Measurements from ENCODE around the gene SEPTIN8. TPM values are rescaled to one million over a fixed set of nuclear protein-coding genes. Genes with fewer than 3 reads are reported as not detected.
A peak's percentile ranks its signal among the peaks of the same experiment; 100 is the strongest.

SEPTIN8 gene
- total and polyA plus RNA-seq, 2 experiments from 2014 or later = 26.9 to 41.9 TPM

DNA sequence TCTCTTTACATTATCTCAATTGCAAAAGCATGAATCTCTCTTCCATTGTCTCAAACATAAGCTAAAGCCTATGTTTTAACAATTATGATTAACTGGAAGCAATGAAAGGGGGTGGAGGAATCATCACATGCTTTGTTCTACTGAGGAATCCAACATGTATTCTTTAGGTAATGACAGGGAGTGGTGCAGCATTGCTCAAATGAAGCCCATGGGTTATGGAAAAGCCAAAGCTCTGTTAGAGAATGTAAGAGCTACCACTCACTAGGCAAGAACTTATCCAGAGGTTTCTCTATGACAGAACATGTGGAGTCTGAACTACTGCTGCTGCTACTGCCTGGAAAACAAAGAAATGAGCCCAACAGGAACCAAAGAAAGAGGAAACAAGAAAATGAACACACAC is 68.4 kb downstream of the SEPTIN8 start:
- H4K20me1 ChIP-seq (ENCODE audit: insufficient read depth) = no peaks in the 10 kb centered on the region
- H3K9me3 ChIP-seq (ENCODE audit: low read depth) = no peaks in the 10 kb centered on the region
- no peaks in the 10 kb centered on the region for H3K79me2 ChIP-seq (ENCODE audit: insufficient read depth)
- no peak for TF ChIP-seq EZH2phosphoT487 (IDR thresholded peaks at IDR 0.05; ENCODE audit: insufficient read depth, low read depth)
- TF ChIP-seq EZH2 (IDR thresholded peaks at IDR 0.05; ENCODE audit: insufficient read depth, poor library complexity, severe bottlenecking) = no peak
- H2AFZ ChIP-seq = no peak overlapping the region
- H3K36me3 ChIP-seq (ENCODE audit: low read depth) = no peaks in the 10 kb centered on the region
- peak; percentile 13 for DNase-seq
- H3K4me2 ChIP-seq (ENCODE audit: unreplicated experiment) = no peak overlapping the region
- in situ Hi-C loops (cut with MboI) = loop anchor here (25.0 kb wide), 1 partner anchor 321 kb away; no protein-coding TSS in a partner anchor
- H3K27ac ChIP-seq = no peak overlapping the region
- H3K4me1 ChIP-seq (ENCODE audit: insufficient read depth) = peaks cover 14% of the 10 kb centered on the region
- H3F3A ChIP-seq (ENCODE audit: insufficient read depth) = peaks cover 11% of the 10 kb centered on the region
- no peak overlapping the region for H3K9ac ChIP-seq
- H3K4me3 ChIP-seq = no peak overlapping the region
- no peaks in the 10 kb centered on the region for H3K9me2 ChIP-seq (ENCODE audit: insufficient read depth)
- no peaks in the 10 kb centered on the region for H3K27me3 ChIP-seq (replicated peaks; ENCODE audit: insufficient read depth)

DNA sequence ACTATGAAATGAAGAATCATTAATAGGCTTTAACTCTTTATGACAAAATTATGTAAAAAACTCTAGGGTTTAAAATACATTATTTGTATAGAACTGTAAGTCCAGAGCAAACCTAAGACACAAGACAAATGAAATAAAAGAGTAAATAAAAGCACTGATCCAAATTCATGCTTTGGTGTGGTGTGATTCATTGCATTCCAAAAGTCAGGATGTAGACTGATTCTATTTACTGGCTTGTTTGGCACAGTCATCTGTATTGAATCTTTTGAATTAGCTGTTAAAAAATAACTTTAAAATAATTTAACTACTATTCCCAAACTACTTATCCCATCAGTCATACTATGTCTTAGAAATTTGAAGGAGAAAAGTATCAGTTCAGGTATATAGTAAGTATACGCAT is 72.2 kb downstream of the SEPTIN8 start:
- Histone ChIP-seq H3K9me3 (ENCODE audit: low read depth) (no peaks in the 10 kb centered on the region), H3K27ac (peak overlapping the region; percentile 13; the same call in 1 of the 2 replicates), H3K4me2 (ENCODE audit: unreplicated experiment) (peak overlapping the region; percentile 52), H3K36me3 (ENCODE audit: low read depth) (peaks cover 32% of the 10 kb centered on the region), H3K4me1 (ENCODE audit: insufficient read depth) (peaks cover 14% of the 10 kb centered on the region), H3K4me3 (no peak overlapping the region; the same call in 1 of the 2 replicates), H4K20me1 (ENCODE audit: insufficient read depth) (no peaks in the 10 kb centered on the region), H3K79me2 (ENCODE audit: insufficient read depth) (no peaks in the 10 kb centered on the region), H3K9me2 (ENCODE audit: insufficient read depth) (no peaks in the 10 kb centered on the region), H3K27me3 (replicated peaks; ENCODE audit: insufficient read depth) (no peaks in the 10 kb centered on the region), H3K9ac (no peak overlapping the region), H3F3A (ENCODE audit: insufficient read depth) (peaks cover 11% of the 10 kb centered on the region), H2AFZ (peak overlapping the region; percentile 17; the same call in 1 of the 2 replicates)
- DNase-seq = peak; percentile 66
- in situ Hi-C loops (cut with MboI) = loop anchor here (25.0 kb wide), 1 partner anchor 318 kb away; no protein-coding TSS in a partner anchor
- 79 to 81% methylated on average over 1 of the region's 1 CpG for WGBS, 2 experiments (ENCODE audit: low coverage in 1 of 2, low lambda C conversion rate in 2 of 2, missing lambda C conversion rate in 2 of 2)
- TF ChIP-seq EZH2 (IDR thresholded peaks at IDR 0.05; ENCODE audit: insufficient read depth, poor library complexity, severe bottlenecking) = no peak
- TF ChIP-seq EZH2phosphoT487 (IDR thresholded peaks at IDR 0.05; ENCODE audit: insufficient read depth, low read depth) = no peak

Other genes starting within 250 kb of the SEPTIN8 start
- gene IL5, start 233.7 kb downstream of the SEPTIN8 start, total RNA-seq (2014; rRNA removed; shearing (Covaris generic)) = not detected in 2 replicates
- gene IL5, start 233.7 kb downstream of the SEPTIN8 start, polyA plus RNA-seq (2016; fragmentation: Nextera tagmentation; extraction: Ambion mirVana) = not detected in 2 replicates
- gene RAD50, start 220.3 kb downstream of the SEPTIN8 start, total RNA-seq (2014; rRNA removed; shearing (Covaris generic)) = 17.7 and 21.5 TPM in 2 replicates
- 40.9 and 44.0 TPM in 2 replicates for gene RAD50, start 220.3 kb downstream of the SEPTIN8 start, polyA plus RNA-seq (2016; fragmentation: Nextera tagmentation; extraction: Ambion mirVana)
- gene IL13, start 119.1 kb downstream of the SEPTIN8 start, total RNA-seq (2014; rRNA removed; shearing (Covaris generic)) = not detected in 2 replicates
- gene IL13, start 119.1 kb downstream of the SEPTIN8 start, polyA plus RNA-seq (2016; fragmentation: Nextera tagmentation; extraction: Ambion mirVana) = not detected in 2 replicates
- gene IL4, start 103.2 kb downstream of the SEPTIN8 start, total RNA-seq (2014; rRNA removed; shearing (Covaris generic)) = not detected in 2 replicates
- 0.34 TPM in 1 of 2 replicates, not detected in the other for gene IL4, start 103.2 kb downstream of the SEPTIN8 start, polyA plus RNA-seq (2016; fragmentation: Nextera tagmentation; extraction: Ambion mirVana)
- gene KIF3A, start 39.7 kb downstream of the SEPTIN8 start, total RNA-seq (2014; rRNA removed; shearing (Covaris generic)) = 6.8 TPM in 2 replicates
- 13.9 and 18.8 TPM in 2 replicates for gene KIF3A, start 39.7 kb downstream of the SEPTIN8 start, polyA plus RNA-seq (2016; fragmentation: Nextera tagmentation; extraction: Ambion mirVana)
- gene CCNI2, start 29.8 kb downstream of the SEPTIN8 start, total RNA-seq (2014; rRNA removed; shearing (Covaris generic)) = not detected in 2 replicates
- 0.51 and 0.73 TPM in 2 replicates for gene CCNI2, start 29.8 kb downstream of the SEPTIN8 start, polyA plus RNA-seq (2016; fragmentation: Nextera tagmentation; extraction: Ambion mirVana)
- not detected in 2 replicates for gene SOWAHA, start 36.1 kb upstream of the SEPTIN8 start, total RNA-seq (2014; rRNA removed; shearing (Covaris generic))
- not detected in 2 replicates for gene SOWAHA, start 36.1 kb upstream of the SEPTIN8 start, polyA plus RNA-seq (2016; fragmentation: Nextera tagmentation; extraction: Ambion mirVana)
- 9.9 and 13.2 TPM in 2 replicates for gene SHROOM1, start 53.4 kb upstream of the SEPTIN8 start, total RNA-seq (2014; rRNA removed; shearing (Covaris generic))
- 3.8 and 3.9 TPM in 2 replicates for gene SHROOM1, start 53.4 kb upstream of the SEPTIN8 start, polyA plus RNA-seq (2016; fragmentation: Nextera tagmentation; extraction: Ambion mirVana)
- 0.32 TPM in 1 of 2 replicates, not detected in the other for gene GDF9, start 89.2 kb upstream of the SEPTIN8 start, total RNA-seq (2014; rRNA removed; shearing (Covaris generic))
- gene GDF9, start 89.2 kb upstream of the SEPTIN8 start, polyA plus RNA-seq (2016; fragmentation: Nextera tagmentation; extraction: Ambion mirVana) = not detected in 2 replicates
- gene UQCRQ, start 89.4 kb upstream of the SEPTIN8 start, total RNA-seq (2014; rRNA removed; shearing (Covaris generic)) = 77.9 and 138 TPM in 2 replicates
- gene UQCRQ, start 89.4 kb upstream of the SEPTIN8 start, polyA plus RNA-seq (2016; fragmentation: Nextera tagmentation; extraction: Ambion mirVana) = 1,006 and 1,056 TPM in 2 replicates
- 0.13 TPM in 1 of 2 replicates, not detected in the other for gene LEAP2, start 96.4 kb upstream of the SEPTIN8 start, total RNA-seq (2014; rRNA removed; shearing (Covaris generic))
- gene LEAP2, start 96.4 kb upstream of the SEPTIN8 start, polyA plus RNA-seq (2016; fragmentation: Nextera tagmentation; extraction: Ambion mirVana) = 0.33 and 0.67 TPM in 2 replicates
- 47.3 and 51.9 TPM in 2 replicates for gene AFF4, start 186.4 kb upstream of the SEPTIN8 start, total RNA-seq (2014; rRNA removed; shearing (Covaris generic))
- gene AFF4, start 186.4 kb upstream of the SEPTIN8 start, polyA plus RNA-seq (2016; fragmentation: Nextera tagmentation; extraction: Ambion mirVana) = 38.3 and 41.7 TPM in 2 replicates
- 9.5 and 13.0 TPM in 2 replicates for gene ZCCHC10, start 249.3 kb upstream of the SEPTIN8 start, total RNA-seq (2014; rRNA removed; shearing (Covaris generic))
- gene ZCCHC10, start 249.3 kb upstream of the SEPTIN8 start, polyA plus RNA-seq (2016; fragmentation: Nextera tagmentation; extraction: Ambion mirVana) = 22.6 and 23.1 TPM in 2 replicates

All from GM23248 (cell line).